Left ventricle myocardium inferior (tissue), 1 donor: Measurements from ENCODE around the gene PLGRKT. TPM values are rescaled to one million over a fixed set of nuclear protein-coding genes. Genes with fewer than 3 reads are reported as not detected.

ENCODE experiments used
- DNase-seq: peaks from one replicate; pipeline ENCODE4 v3.0.0-alpha.2; 2020
- H3K27ac ChIP-seq: fragments of 200-600 bp; replicated peaks from 2 replicates; pipeline ENCODE4 v1.8.0; 2021
- H3K27me3 ChIP-seq: fragments of 200-600 bp; 2 replicates; pipeline ENCODE4 v1.8.0; 2021; ENCODE audit warnings: low read depth
- H3K36me3 ChIP-seq: fragments of 200-600 bp; 2 replicates; pipeline ENCODE4 v1.8.0; 2021
- H3K4me1 ChIP-seq: fragments of 200-600 bp; 2 replicates; pipeline ENCODE4 v1.8.0; 2021
- H3K4me3 ChIP-seq: fragments of 200-600 bp; 2 replicates; pipeline ENCODE4 v1.8.0; 2021; ENCODE audit warnings: mild to moderate bottlenecking, moderate library complexity
- H3K9me3 ChIP-seq: fragments of 200-600 bp; replicated peaks from 2 replicates; pipeline ENCODE4 v1.8.0; 2021
- CTCF ChIP-seq: fragments of 200-600 bp; IDR thresholded peaks from 2 replicates; pipeline ENCODE4 v1.8.0; 2021; ENCODE audit warnings: antibody characterized with exemption, mild to moderate bottlenecking, borderline replicate concordance
- intact Hi-C: fragments of 100-400 bp; cut with micrococcal nuclease; formaldehyde crosslinking; loops from one replicate; pipeline ENCODE4 v1.11.0; 2022
- total RNA-seq: library from RNA; stranded (reverse); fragmentation: NEBNext Ultra II Directional; extraction: Animal tissue kit (Norgen Biotek cat#: 25700); gene quantifications from one replicate; pipeline ENCODE4 v1.2.1, GENCODE V29; 2021
- donor health status: DM: no; HTN: yes; CAD: no; lungs with severe emphysema.

PLGRKT gene
- total RNA-seq, 1 donor from 2014 or later: 34.3 TPM

GRCh38 chr9:5375790-5376477 lies 61.8 kb downstream of the PLGRKT start:
- peaks cover 11% of the 10 kb centered on the region for H3K4me1 ChIP-seq

GRCh38 chr9:5375091-5375490 lies 62.6 kb downstream of the PLGRKT start:
- Histone ChIP-seq H3K4me1 (peaks cover 11% of the 10 kb centered on the region), H3K9me3 (no peaks in the 10 kb centered on the region), H3K27me3 (no peaks in the 10 kb centered on the region), H3K4me3 (no peak overlapping the region), H3K27ac (no peak overlapping the region), H3K36me3 (no peaks in the 10 kb centered on the region)
- no peak for DNase-seq
- intact Hi-C loops: no loop called here
- no peak for TF ChIP-seq CTCF

More at GRCh38 chr9:5375790-5376477, 61.8 kb downstream of the PLGRKT start:
- H3K4me3 ChIP-seq: no peak overlapping the region
- no peaks in the 10 kb centered on the region for H3K27me3 ChIP-seq
- no peak for TF ChIP-seq CTCF
- no peak for DNase-seq
- intact Hi-C loops: no loop called here
- no peaks in the 10 kb centered on the region for H3K9me3 ChIP-seq
- peaks cover 3% of the 10 kb centered on the region for H3K36me3 ChIP-seq
- H3K27ac ChIP-seq: no peak overlapping the region

GRCh38 chr9:5364294-5365024 lies 73.3 kb downstream of the PLGRKT start:
- DNase-seq: no peak
- Histone ChIP-seq H3K4me1 (peaks cover 10% of the 10 kb centered on the region), H3K36me3 (no peaks in the 10 kb centered on the region), H3K9me3 (peaks cover 12% of the 10 kb centered on the region), H3K27ac (no peak overlapping the region), H3K4me3 (no peak overlapping the region), H3K27me3 (no peaks in the 10 kb centered on the region)
- no peak for TF ChIP-seq CTCF
- intact Hi-C loops: no loop called here

- DNase-seq: no peak
- no peak overlapping the region for H3K27ac ChIP-seq
- H3K27me3 ChIP-seq: no peaks in the 10 kb centered on the region
- no peak for TF ChIP-seq CTCF
- peaks cover 25% of the 10 kb centered on the region for H3K4me1 ChIP-seq
- H3K36me3 ChIP-seq: no peaks in the 10 kb centered on the region
- intact Hi-C loops: no loop called here
- no peaks in the 10 kb centered on the region for H3K9me3 ChIP-seq
- H3K4me3 ChIP-seq: no peak overlapping the region
Measured at GRCh38 chr9:5361326-5362010, 76.3 kb downstream of the PLGRKT start.

GRCh38 chr9:5360341-5360740 lies 77.4 kb downstream of the PLGRKT start:
- Histone ChIP-seq H3K36me3 (no peaks in the 10 kb centered on the region), H3K9me3 (no peaks in the 10 kb centered on the region), H3K4me3 (no peak overlapping the region), H3K4me1 (peaks cover 35% of the 10 kb centered on the region), H3K27me3 (no peaks in the 10 kb centered on the region), H3K27ac (no peak overlapping the region)
- DNase-seq: no peak
- intact Hi-C loops: no loop called here
- no peak for TF ChIP-seq CTCF
